Gastroesophageal sphincter (tissue), 3 donors: ENCODE measurements around the gene MSLN.

ENCODE experiments used
- EP300 ChIP-seq: sonication (generic); formaldehyde crosslinking; IDR thresholded peaks from one replicate; pipeline ENCODE4 v1.6.1; 2017; ENCODE audit warnings: antibody characterized with exemption, mild to moderate bottlenecking
- POLR2A ChIP-seq, 2 donors: fragments of 450-650 bp; IDR thresholded peaks; one replicate each; pipeline ENCODE4 v1.6.1; 2017; ENCODE audit warnings: antibody characterized with exemption in 2 of 2, mild to moderate bottlenecking in 2 of 2, moderate library complexity in 1 of 2
- POLR2AphosphoS5 ChIP-seq: sonication (generic); formaldehyde crosslinking; IDR thresholded peaks from one replicate; pipeline ENCODE4 v1.6.1; 2017; ENCODE audit warnings: antibody characterized with exemption
- TF ChIP-seq, protein P1 (sequence below), 4 experiments: fragments of 200-600 bp in 2 of 4; fragments of 450-650 bp in 2 of 4; sonication (generic) in 1 of 4; IDR thresholded peaks; one replicate each; pipeline ENCODE4 v1.5.1; 2017 to 2019; ENCODE audit warnings: antibody characterized with exemption in 4 of 4, mild to moderate bottlenecking in 2 of 4, moderate library complexity in 2 of 4

DNA sequence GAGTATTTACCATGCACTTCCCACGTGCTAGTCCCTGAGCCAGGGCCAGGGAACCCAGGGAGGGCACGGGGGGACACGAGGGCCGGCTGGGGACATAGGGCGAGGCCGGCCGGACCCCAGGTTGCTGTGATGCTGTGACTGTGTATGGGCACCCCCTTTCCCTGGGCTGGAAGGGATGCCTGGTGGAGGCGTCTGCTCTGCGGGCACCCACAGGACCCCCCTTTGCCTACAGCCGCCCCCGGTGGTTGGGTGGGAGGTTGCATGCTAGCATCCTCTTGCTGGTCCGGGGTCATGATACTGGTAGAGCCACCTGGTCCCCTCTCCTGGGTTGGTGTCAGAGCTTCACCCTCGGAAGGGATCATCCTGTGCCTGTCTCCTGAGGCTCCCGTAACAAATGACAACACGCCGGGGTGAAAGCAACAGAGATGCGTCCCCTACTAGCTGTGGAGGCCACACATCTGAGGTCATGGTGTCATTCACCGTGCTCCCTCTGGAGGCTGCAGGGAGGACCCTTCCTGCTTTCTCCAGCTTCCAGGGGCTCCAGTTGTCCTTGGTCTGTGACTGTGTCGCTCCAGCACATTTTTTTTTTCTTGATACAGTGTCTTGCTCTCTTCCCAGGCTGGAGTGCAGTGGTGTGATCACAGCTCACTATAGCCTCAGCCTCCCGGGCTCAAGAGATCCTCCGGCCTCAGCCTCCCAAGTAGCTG, 16.6 kb upstream of the MSLN start:
- TF ChIP-seq, protein P1, sequence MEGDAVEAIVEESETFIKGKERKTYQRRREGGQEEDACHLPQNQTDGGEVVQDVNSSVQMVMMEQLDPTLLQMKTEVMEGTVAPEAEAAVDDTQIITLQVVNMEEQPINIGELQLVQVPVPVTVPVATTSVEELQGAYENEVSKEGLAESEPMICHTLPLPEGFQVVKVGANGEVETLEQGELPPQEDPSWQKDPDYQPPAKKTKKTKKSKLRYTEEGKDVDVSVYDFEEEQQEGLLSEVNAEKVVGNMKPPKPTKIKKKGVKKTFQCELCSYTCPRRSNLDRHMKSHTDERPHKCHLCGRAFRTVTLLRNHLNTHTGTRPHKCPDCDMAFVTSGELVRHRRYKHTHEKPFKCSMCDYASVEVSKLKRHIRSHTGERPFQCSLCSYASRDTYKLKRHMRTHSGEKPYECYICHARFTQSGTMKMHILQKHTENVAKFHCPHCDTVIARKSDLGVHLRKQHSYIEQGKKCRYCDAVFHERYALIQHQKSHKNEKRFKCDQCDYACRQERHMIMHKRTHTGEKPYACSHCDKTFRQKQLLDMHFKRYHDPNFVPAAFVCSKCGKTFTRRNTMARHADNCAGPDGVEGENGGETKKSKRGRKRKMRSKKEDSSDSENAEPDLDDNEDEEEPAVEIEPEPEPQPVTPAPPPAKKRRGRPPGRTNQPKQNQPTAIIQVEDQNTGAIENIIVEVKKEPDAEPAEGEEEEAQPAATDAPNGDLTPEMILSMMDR (IDR thresholded peaks at IDR 0.05): no peak
- TF ChIP-seq POLR2A (IDR thresholded peaks at IDR 0.05): no peak
- TF ChIP-seq EP300: no peak
- TF ChIP-seq POLR2AphosphoS5: no peak
